Measurements from ENCODE around the gene GRIP2.
A peak's percentile ranks its signal among the peaks of the same experiment; 100 is the strongest.

GRIP2 gene

DNA sequence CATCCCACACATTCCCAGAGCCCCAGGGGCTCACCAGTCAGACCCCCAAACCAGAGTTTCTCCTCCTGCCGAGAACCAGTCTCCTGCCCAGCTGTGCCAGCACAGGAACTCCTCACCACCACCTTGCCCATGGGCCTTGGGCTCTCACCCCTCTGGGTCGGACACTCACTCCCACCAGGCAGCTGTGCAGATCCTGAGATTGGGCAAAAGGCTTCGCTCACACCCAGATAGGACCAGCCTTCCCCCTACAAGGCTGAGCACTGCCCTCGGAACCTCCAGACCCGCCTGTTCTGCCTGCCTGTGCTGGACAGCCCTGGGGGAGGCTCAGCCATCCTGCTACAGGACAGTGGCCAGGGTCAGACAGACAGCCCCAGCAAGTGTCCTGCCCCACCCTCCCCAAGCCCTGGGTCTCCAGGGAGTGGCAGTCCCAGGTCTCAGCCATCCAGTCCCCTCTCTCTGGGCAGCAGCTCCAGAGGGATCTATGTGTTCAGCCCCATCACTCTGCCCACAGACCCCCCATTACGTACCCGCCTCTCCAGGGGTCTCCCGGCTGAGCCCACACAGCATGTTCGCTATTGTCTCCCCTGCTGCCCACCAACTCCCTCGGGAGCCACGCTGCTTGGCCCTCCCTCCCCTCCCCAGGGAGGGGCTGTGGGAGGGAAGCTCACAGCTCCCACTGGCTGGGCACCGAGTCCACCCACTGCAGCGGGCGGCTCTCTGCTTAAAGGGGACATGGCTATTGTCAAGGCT lies at the start of gene GRIP2:
TSS of gene GRIP2 (minus strand) at position 601 of the 750 bp plus-strand sequence. CDS start at position 567, 34 bp downstream.
- DNase-seq = no peak
- Histone ChIP-seq H3K4me3 (peak within 1 kb of the TSS; percentile 19 to 41), H3K36me3 (no peaks in the 10 kb centered on the region), H3K9me3 (no peaks in the 10 kb centered on the region), H3K27ac (peak within 1 kb of the TSS in 1 of 2 donors; percentile 44), H3K27me3 (peaks cover 0 to 42% of the 10 kb centered on the region in 2 donors), H3K4me1 (peaks cover 0 to 15% (median under 1%) of the 10 kb centered on the region in 4 donors)
- intact Hi-C loops (cut with DNase I; ENCODE audit: low total_unique reads) = no loop called here
- TF ChIP-seq, protein P1, sequence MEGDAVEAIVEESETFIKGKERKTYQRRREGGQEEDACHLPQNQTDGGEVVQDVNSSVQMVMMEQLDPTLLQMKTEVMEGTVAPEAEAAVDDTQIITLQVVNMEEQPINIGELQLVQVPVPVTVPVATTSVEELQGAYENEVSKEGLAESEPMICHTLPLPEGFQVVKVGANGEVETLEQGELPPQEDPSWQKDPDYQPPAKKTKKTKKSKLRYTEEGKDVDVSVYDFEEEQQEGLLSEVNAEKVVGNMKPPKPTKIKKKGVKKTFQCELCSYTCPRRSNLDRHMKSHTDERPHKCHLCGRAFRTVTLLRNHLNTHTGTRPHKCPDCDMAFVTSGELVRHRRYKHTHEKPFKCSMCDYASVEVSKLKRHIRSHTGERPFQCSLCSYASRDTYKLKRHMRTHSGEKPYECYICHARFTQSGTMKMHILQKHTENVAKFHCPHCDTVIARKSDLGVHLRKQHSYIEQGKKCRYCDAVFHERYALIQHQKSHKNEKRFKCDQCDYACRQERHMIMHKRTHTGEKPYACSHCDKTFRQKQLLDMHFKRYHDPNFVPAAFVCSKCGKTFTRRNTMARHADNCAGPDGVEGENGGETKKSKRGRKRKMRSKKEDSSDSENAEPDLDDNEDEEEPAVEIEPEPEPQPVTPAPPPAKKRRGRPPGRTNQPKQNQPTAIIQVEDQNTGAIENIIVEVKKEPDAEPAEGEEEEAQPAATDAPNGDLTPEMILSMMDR (IDR thresholded peaks at IDR 0.05) = no peak

DNA sequence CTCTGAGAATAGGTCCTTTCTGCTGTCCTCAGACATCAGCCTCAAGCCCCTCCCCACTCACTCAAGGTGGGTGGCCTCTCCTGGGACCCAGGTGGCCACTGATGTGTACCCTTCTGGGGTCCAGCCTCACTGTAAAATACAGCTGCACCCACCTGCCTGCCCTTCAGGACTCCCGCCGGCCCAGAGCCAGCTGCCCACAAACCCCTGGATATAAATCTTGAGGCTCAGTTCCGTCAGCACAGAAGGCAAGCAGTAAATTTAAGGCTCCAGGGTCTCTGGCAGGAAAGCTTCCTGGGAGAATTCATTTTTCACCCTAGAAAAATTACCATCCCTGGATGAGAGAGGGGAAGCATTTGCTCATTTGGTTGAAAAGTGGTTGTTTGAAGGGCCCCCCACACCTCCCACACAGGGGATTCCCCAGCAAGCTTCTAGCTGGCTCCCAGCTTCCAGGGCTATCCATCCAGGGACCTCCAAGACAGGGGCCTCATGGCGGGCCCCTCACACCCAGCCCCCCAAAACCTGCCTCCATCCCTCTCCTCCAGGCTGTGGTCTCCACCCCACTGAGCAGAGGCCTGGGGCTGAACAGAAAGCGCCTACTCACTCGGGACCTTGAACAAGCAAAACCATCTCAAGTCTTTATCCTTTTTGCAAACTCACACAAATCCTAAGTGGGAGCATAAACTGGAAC lies 48.4 kb upstream of the GRIP2 start:
- Histone ChIP-seq H3K4me1 (no peaks in the 10 kb centered on the region), H3K9me3 (no peaks in the 10 kb centered on the region), H3K4me3 (no peak overlapping the region), H3K27me3 (peaks cover 0 to 37% of the 10 kb centered on the region in 2 donors), H3K27ac (no peak overlapping the region), H3K36me3 (no peaks in the 10 kb centered on the region)
- TF ChIP-seq, protein P1 (IDR thresholded peaks at IDR 0.05) = no peak
- no peak for DNase-seq
- intact Hi-C loops (cut with DNase I; ENCODE audit: low total_unique reads) = no loop called here

DNA sequence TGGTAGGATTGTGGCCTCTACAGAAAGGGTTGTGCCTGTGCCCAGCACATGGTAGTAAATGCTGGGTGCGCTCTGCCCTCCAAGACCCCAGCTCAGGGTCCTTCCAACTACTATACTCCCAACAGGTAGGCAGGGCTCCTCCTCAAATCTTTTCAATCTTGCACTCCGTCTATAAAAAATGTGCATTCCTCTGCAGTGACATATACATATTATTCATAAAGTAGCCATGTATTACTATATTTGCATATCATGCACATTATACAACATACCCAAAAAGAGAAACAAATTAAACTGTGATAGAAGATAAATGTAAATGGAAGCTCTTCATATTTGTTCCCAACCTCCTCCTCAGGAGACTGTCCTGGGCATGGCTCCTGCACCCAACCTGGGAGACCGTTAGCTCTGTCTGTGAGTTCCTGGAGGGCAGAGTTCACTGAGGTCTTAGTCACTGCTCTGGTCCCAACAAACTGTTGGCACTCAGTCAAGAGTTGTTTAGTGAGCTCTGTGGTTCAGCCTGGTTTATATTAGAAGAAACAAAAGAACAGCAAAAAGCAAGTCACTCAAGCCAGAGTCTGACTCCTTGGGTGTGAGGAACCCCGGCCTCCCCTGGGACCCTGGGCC lies 47.7 kb upstream of the GRIP2 start:
- TF ChIP-seq, protein P1 (IDR thresholded peaks at IDR 0.05) = no peak
- no peaks in the 10 kb centered on the region for H3K36me3 ChIP-seq
- intact Hi-C loops (cut with DNase I; ENCODE audit: low total_unique reads) = no loop called here
- H3K4me1 ChIP-seq = no peaks in the 10 kb centered on the region
- DNase-seq = no peak
- H3K27ac ChIP-seq = no peak overlapping the region
- no peak overlapping the region for H3K4me3 ChIP-seq
- H3K27me3 ChIP-seq = peaks cover 0 to 37% of the 10 kb centered on the region in 2 donors
- no peaks in the 10 kb centered on the region for H3K9me3 ChIP-seq

DNA sequence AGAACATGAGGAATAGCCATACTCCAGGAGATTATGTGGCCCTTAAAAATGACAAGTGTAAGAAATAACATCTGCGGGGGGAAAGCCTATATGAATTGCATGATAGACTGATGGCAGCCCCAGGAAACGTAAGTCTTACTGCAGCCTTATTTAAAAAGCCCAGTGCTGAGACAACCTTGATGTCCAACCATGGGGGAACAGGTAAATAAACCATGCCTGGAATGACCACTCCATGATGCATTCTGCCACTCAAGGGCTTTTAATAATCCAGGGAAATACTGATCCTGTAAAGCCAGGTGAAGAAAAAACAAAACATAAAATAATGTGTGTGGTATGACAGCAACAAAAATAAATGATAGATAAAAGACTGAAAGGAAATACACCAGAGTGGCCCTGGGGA lies 46.5 kb upstream of the GRIP2 start:
- Histone ChIP-seq H3K9me3 (no peaks in the 10 kb centered on the region), H3K36me3 (no peaks in the 10 kb centered on the region), H3K4me3 (no peak overlapping the region), H3K4me1 (no peaks in the 10 kb centered on the region), H3K27me3 (peaks cover 0 to 34% of the 10 kb centered on the region in 2 donors), H3K27ac (no peak overlapping the region)
- intact Hi-C loops (cut with DNase I; ENCODE audit: low total_unique reads) = no loop called here
- TF ChIP-seq, protein P1 (IDR thresholded peaks at IDR 0.05) = no peak
- no peak for DNase-seq

DNA sequence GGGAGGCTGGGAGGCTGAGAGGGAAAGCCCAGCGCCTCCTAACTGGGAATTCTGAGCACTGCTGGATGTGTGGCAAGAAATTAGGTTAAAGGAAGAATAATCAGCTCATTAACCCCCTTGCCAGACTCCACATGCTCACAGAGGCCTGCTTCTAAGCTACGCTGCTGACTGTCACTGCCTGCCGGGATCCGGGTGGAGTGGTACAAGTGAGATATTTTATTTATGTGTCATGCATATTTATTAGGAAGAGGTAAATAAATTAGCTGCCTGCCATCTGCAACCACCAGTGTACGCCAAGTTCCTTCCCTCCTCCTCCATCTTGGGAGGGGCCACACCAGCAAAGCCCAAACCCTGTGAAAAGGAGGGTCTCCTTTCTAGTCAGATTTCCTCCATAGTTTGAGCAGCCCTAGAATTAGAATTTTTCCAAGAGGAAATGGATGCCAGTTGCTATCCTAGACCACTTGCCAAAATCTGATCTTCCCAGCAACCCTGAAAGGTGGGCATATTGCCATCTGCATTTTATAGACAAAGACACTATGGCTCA lies 43.5 kb upstream of the GRIP2 start:
- H3K4me1 ChIP-seq = no peaks in the 10 kb centered on the region
- H3K4me3 ChIP-seq = no peak overlapping the region
- H3K27ac ChIP-seq = no peak overlapping the region
- TF ChIP-seq, protein P1 (IDR thresholded peaks at IDR 0.05) = no peak
- intact Hi-C loops (cut with DNase I; ENCODE audit: low total_unique reads) = no loop called here
- H3K27me3 ChIP-seq = peaks cover 0 to 28% of the 10 kb centered on the region in 2 donors
- no peaks in the 10 kb centered on the region for H3K9me3 ChIP-seq
- DNase-seq = no peak
- H3K36me3 ChIP-seq = no peaks in the 10 kb centered on the region

Measured in tibial artery (tissue), 4 donors.